MM.1S (cell line): Measurements from ENCODE around the gene ENDOV.

Source experiments
- DNase-seq: peaks from one replicate; pipeline ENCODE4 v3.0.0-alpha.2; 2015
- H2AFZ ChIP-seq: fragments of 300-600 bp; sonication (generic); 2 replicates; pipeline ENCODE4 v1.6.0; 2016; ENCODE audit warnings: antibody characterized with exemption, low read length
- H3F3A ChIP-seq: fragments of 300-600 bp; sonication (generic); 2 replicates; pipeline ENCODE4 v1.6.1; 2016; ENCODE audit warnings: mild to moderate bottlenecking, antibody characterized with exemption, low read length, moderate library complexity, mixed read lengths; ENCODE audit not compliant: insufficient read depth
- H3K27ac ChIP-seq: fragments of 300-600 bp; sonication (generic); 2 replicates; pipeline ENCODE4 v1.5.1; 2016; ENCODE audit warnings: mild to moderate bottlenecking, low read length
- H3K27me3 ChIP-seq: fragments of 300-600 bp; sonication (generic); replicated peaks from 2 replicates; pipeline ENCODE4 v1.6.0; 2016; ENCODE audit warnings: low read length; ENCODE audit not compliant: insufficient read depth
- H3K36me3 ChIP-seq: fragments of 300-600 bp; sonication (generic); replicated peaks from 2 replicates; pipeline ENCODE4 v1.6.1; 2016; ENCODE audit warnings: mild to moderate bottlenecking, low read length, mixed read lengths; ENCODE audit not compliant: insufficient read depth
- H3K4me1 ChIP-seq: fragments of 300-600 bp; sonication (generic); 2 replicates; pipeline ENCODE4 v1.6.1; 2016; ENCODE audit warnings: low read length, mixed read lengths
- H3K4me2 ChIP-seq: fragments of 300-600 bp; sonication (generic); 2 replicates; pipeline ENCODE4 v1.6.0; 2016; ENCODE audit warnings: low read depth, low read length
- H3K4me3 ChIP-seq: fragments of 300-600 bp; sonication (generic); 2 replicates; pipeline ENCODE4 v1.5.1; 2016; ENCODE audit warnings: low read length, mixed read lengths
- H3K79me2 ChIP-seq: fragments of 300-600 bp; sonication (generic); 2 replicates; pipeline ENCODE4 v1.6.1; 2016; ENCODE audit warnings: mixed run types, low read length, mixed read lengths
- H3K9ac ChIP-seq: fragments of 300-600 bp; sonication (generic); 2 replicates; pipeline ENCODE4 v1.6.1; 2016; ENCODE audit warnings: low read length, mixed read lengths
- H3K9me2 ChIP-seq: fragments of 300-600 bp; sonication (generic); replicated peaks from 2 replicates; pipeline ENCODE4 v1.6.1; 2016; ENCODE audit warnings: mild to moderate bottlenecking, low read length, mixed read lengths; ENCODE audit not compliant: insufficient read depth
- H3K9me3 ChIP-seq: fragments of 300-600 bp; sonication (generic); replicated peaks from 2 replicates; pipeline ENCODE4 v1.6.1; 2016; ENCODE audit warnings: mild to moderate bottlenecking, low read length, mixed read lengths; ENCODE audit not compliant: insufficient read depth
- H4K20me1 ChIP-seq: fragments of 300-600 bp; sonication (generic); 2 replicates; pipeline ENCODE4 v1.6.1; 2016; ENCODE audit warnings: mild to moderate bottlenecking, low read length, moderate library complexity, mixed read lengths; ENCODE audit not compliant: insufficient read depth
- EZH2 ChIP-seq: fragments of 300-600 bp; sonication (generic); optimal IDR thresholded peaks from 2 replicates; pipeline ENCODE3; 2017; ENCODE audit warnings: low read depth, mild to moderate bottlenecking, antibody characterized with exemption, low read length, mixed read lengths
- EZH2phosphoT487 ChIP-seq: fragments of 300-600 bp; sonication (generic); IDR thresholded peaks from 2 replicates; pipeline ENCODE4 v1.6.1; 2018; ENCODE audit warnings: antibody characterized with exemption, low read length
- TF ChIP-seq, protein P1 (sequence below): fragments of 300-600 bp; sonication (generic); IDR thresholded peaks from 2 replicates; pipeline ENCODE4 v1.5.1; 2016; ENCODE audit warnings: antibody characterized with exemption, low read length, mixed read lengths

The ENDOV gene

DNA sequence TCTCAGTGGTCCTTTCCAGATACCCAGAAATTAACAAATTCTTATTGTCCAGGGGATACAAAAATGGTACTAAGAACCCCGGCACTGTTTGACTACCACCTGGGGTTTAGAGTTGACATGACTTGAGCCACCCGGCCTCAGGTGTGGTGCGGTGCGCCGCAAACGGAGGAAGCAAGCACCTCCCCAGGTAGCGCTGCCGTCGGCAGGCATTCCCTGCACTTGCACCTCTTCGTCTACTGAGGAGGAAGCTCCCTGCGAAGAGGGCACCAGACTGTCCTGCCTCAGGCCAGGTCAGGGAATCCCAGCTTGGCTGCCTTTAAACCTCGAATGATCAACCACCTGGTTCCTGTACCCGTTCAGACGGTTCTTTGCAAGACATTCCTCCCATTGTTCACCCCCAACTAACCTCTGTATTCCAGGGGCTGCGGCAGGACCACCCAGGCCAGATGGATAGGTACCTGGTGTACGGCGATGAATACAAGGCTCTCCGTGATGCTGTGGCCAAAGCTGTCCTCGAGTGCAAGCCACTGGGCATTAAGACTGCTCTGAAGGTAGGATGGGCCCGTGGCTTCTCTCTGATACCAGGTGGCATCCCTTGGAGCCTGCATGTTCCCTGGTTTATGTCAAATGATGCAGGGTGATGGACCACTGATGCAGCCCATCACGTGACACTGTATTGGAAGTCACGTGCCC lies 40.8 kb upstream of the ENDOV start:
- no peak for DNase-seq
- no peak overlapping the region for H3K4me3 ChIP-seq

DNA sequence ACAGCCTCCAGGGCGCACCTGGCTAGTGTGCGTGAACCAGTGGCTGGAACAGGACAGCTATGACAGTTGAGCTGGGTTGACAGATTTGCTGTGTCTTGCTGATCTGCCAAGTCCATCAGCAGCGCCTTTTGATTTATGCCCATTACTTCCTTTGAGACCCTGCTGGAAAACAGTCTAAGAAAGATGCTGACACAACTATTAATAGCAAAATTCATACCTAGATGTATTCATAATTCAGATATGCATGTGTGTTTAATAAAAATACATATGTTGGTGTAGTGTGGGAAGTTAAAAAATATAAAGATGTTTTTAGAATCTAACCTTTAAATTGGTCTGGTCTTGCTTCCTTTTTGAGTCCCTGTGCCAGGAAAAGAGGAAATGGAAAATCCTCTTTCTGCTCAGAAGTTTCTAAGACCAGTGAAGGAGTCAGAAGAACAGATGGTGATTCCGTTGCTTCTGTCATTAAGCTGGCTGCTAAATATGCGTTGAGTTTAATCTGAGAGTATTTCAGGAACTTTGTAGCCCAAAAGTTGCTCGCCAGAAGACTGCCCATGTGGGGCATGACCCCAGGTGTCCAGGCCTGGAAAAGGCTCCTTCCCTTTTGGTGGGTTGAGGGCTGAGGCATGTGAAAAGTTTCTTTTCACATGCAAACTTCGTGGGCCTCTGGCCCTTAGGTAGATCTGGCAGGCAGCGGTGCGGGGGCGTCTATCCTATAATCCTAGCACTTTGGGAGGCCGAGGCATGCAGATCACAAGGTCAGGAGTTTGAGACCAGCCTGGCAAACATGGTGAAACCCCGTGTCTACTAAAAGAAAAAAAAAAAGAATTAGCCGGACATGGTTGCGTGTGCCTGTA lies 40.0 kb upstream of the ENDOV start:
- Histone ChIP-seq H4K20me1 (no peaks in the 10 kb centered on the region), H3K79me2 (no peaks in the 10 kb centered on the region), H3K4me3 (no peak overlapping the region), H3K9ac (no peak overlapping the region), H2AFZ (no peak overlapping the region), H3K27me3 (no peaks in the 10 kb centered on the region), H3K4me2 (no peak overlapping the region), H3K9me3 (no peaks in the 10 kb centered on the region), H3F3A (no peaks in the 10 kb centered on the region), H3K9me2 (no peaks in the 10 kb centered on the region), H3K27ac (no peak overlapping the region), H3K4me1 (no peaks in the 10 kb centered on the region), H3K36me3 (no peaks in the 10 kb centered on the region)
- TF ChIP-seq EZH2 = no peak
- TF ChIP-seq, protein P1, sequence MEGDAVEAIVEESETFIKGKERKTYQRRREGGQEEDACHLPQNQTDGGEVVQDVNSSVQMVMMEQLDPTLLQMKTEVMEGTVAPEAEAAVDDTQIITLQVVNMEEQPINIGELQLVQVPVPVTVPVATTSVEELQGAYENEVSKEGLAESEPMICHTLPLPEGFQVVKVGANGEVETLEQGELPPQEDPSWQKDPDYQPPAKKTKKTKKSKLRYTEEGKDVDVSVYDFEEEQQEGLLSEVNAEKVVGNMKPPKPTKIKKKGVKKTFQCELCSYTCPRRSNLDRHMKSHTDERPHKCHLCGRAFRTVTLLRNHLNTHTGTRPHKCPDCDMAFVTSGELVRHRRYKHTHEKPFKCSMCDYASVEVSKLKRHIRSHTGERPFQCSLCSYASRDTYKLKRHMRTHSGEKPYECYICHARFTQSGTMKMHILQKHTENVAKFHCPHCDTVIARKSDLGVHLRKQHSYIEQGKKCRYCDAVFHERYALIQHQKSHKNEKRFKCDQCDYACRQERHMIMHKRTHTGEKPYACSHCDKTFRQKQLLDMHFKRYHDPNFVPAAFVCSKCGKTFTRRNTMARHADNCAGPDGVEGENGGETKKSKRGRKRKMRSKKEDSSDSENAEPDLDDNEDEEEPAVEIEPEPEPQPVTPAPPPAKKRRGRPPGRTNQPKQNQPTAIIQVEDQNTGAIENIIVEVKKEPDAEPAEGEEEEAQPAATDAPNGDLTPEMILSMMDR = no peak
- TF ChIP-seq EZH2phosphoT487 = no peak
- DNase-seq = no peak

More for the DNA sequence above, 40.8 kb upstream of the ENDOV start:
- no peaks in the 10 kb centered on the region for H3K4me1 ChIP-seq
- no peak overlapping the region for H3K4me2 ChIP-seq
- no peaks in the 10 kb centered on the region for H3K27me3 ChIP-seq
- H3F3A ChIP-seq = no peaks in the 10 kb centered on the region
- H4K20me1 ChIP-seq = no peaks in the 10 kb centered on the region
- no peak overlapping the region for H3K9ac ChIP-seq
- TF ChIP-seq EZH2 = no peak
- TF ChIP-seq, protein P1 = no peak
- no peak for TF ChIP-seq EZH2phosphoT487
- no peaks in the 10 kb centered on the region for H3K9me2 ChIP-seq
- H3K27ac ChIP-seq = no peak overlapping the region
- H2AFZ ChIP-seq = no peak overlapping the region
- no peaks in the 10 kb centered on the region for H3K79me2 ChIP-seq
- no peaks in the 10 kb centered on the region for H3K36me3 ChIP-seq
- H3K9me3 ChIP-seq = no peaks in the 10 kb centered on the region

DNA sequence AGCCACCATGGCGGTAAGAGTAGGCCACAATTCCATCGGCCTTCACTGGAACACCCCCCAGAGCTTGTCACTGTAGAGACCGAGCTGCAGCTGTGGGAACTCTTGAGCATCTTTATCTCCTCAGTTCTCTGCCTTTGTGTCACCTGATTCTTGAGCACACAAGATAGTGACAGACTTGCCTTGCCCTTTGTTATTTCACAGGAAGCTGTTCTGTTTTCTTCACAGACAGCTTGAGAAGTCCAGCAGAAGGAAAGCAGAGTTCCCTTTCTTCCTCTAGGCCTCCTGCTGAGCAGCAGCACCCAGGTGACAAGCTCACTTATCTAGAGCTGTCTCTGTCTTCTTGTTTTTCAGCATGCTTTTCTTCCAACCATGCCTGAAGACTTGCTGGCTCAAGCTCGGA lies 38.4 kb upstream of the ENDOV start:
- Histone ChIP-seq H3K9me3 (no peaks in the 10 kb centered on the region), H3K79me2 (no peaks in the 10 kb centered on the region), H3K4me1 (no peaks in the 10 kb centered on the region), H2AFZ (no peak overlapping the region), H3K9ac (no peak overlapping the region), H4K20me1 (no peaks in the 10 kb centered on the region), H3K27me3 (no peaks in the 10 kb centered on the region), H3K27ac (no peak overlapping the region), H3K36me3 (no peaks in the 10 kb centered on the region), H3K4me2 (no peak overlapping the region), H3K9me2 (no peaks in the 10 kb centered on the region), H3K4me3 (no peak overlapping the region), H3F3A (no peaks in the 10 kb centered on the region)
- no peak for DNase-seq
- no peak for TF ChIP-seq EZH2
- TF ChIP-seq EZH2phosphoT487 = no peak
- TF ChIP-seq, protein P1 = no peak
